Epidermal melanocyte (primary cell): ENCODE measurements around the gene ZFYVE9.
"Not testable (repeated sequence)": the region's sequence is repeated elsewhere in the genome, so short reads cannot be mapped to it uniquely, and the experiment has no call there.

Source experiments
- DNase-seq: peaks from one replicate; pipeline ENCODE4 v3.0.0; 2011; ENCODE audit warnings: low spot score; ENCODE audit not compliant: insufficient read length

The ZFYVE9 gene

GRCh38 chr1:52191395-52191965, 49.6 kb downstream of the ZFYVE9 start:
- no peak for DNase-seq

GRCh38 chr1:52192024-52192423, 50.1 kb downstream of the ZFYVE9 start:
- DNase-seq: no peak

GRCh38 chr1:52192436-52192835, 50.5 kb downstream of the ZFYVE9 start:
- DNase-seq: no peak

- DNase-seq: no peak
Measured at GRCh38 chr1:52193985-52194384, 52.1 kb downstream of the ZFYVE9 start.

- no peak for DNase-seq
Measured at GRCh38 chr1:52195161-52195560, 53.3 kb downstream of the ZFYVE9 start.

- no peak for DNase-seq
Measured at GRCh38 chr1:52203935-52204625, 62.2 kb downstream of the ZFYVE9 start.

GRCh38 chr1:52204696-52205095, 62.8 kb downstream of the ZFYVE9 start:
- DNase-seq: no peak

GRCh38 chr1:52206686-52207085, 64.8 kb downstream of the ZFYVE9 start:
- DNase-seq: not testable (repeated sequence)

- no peak for DNase-seq
Measured at GRCh38 chr1:52209429-52209828, 67.5 kb downstream of the ZFYVE9 start.

- no peak for DNase-seq
Measured at GRCh38 chr1:52210044-52210443, 68.2 kb downstream of the ZFYVE9 start.

GRCh38 chr1:52216907-52217458, 75.1 kb downstream of the ZFYVE9 start:
- no peak for DNase-seq

GRCh38 chr1:52225174-52225573, 83.3 kb downstream of the ZFYVE9 start:
- no peak for DNase-seq

GRCh38 chr1:52229494-52229893, 87.6 kb downstream of the ZFYVE9 start:
- DNase-seq: no peak

- DNase-seq: no peak
Measured at GRCh38 chr1:52233463-52233862, 91.6 kb downstream of the ZFYVE9 start.

- DNase-seq: no peak
Measured at GRCh38 chr1:52234014-52234413, 92.1 kb downstream of the ZFYVE9 start.

GRCh38 chr1:52234708-52235107, 92.8 kb downstream of the ZFYVE9 start:
- no peak for DNase-seq

- DNase-seq: no peak
Measured at GRCh38 chr1:52235646-52236045, 93.8 kb downstream of the ZFYVE9 start.

- DNase-seq: no peak
Measured at GRCh38 chr1:52237430-52237829, 95.5 kb downstream of the ZFYVE9 start.

- no peak for DNase-seq
Measured at GRCh38 chr1:52238474-52238873, 96.6 kb downstream of the ZFYVE9 start.

- DNase-seq: no peak
Measured at GRCh38 chr1:52238887-52239707, 97.2 kb downstream of the ZFYVE9 start.

- DNase-seq: no peak
Measured at GRCh38 chr1:52239708-52240001, 97.8 kb downstream of the ZFYVE9 start.

- DNase-seq: no peak
Measured at GRCh38 chr1:52240592-52241210, 98.8 kb downstream of the ZFYVE9 start.
